Eye (tissue), 1 donor: ENCODE data around the gene FRYL.
A peak's percentile ranks its signal among the peaks of the same experiment; 100 is the strongest.
"Not testable (repeated sequence)": the region's sequence is repeated elsewhere in the genome, so short reads cannot be mapped to it uniquely, and the experiment has no call there.

Experiments
- DNase-seq: peaks from one replicate; pipeline ENCODE4 v3.0.0-alpha.2; 2015

The FRYL gene

GRCh38 chr4:48779998-48780864, at the start of gene FRYL:
Gene FRYL (minus strand): TSS chr4:48780279. CDS start chr4:48634410, 145,869 bp downstream.
- DNase-seq, result peak; percentile 100

- DNase-seq, result no peak
Observed at GRCh38 chr4:48827622-48828021, 47.5 kb upstream of the FRYL start.

DNA sequence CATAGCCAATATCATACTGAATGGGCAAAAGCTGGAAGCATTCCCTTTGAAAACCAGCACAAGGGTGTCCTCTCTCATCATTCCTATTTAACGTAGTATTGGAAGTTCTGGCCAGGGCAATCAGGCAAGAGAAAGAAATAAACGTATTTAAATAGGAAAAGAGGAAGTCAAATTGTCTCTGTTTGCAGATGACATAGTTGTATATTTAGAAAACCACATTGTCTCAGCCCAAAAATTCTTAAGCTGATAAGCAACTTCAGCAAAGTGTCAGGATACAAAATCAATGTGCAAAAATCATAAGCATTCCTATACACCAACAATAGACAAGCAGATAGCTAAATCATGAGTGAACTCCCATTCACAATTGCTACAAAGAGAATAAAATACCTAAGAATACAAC, 41.4 kb upstream of the FRYL start:
- DNase-seq, result not testable (repeated sequence)

GRCh38 chr4:48816971-48817370, 36.9 kb upstream of the FRYL start:
- no peak for DNase-seq

DNA sequence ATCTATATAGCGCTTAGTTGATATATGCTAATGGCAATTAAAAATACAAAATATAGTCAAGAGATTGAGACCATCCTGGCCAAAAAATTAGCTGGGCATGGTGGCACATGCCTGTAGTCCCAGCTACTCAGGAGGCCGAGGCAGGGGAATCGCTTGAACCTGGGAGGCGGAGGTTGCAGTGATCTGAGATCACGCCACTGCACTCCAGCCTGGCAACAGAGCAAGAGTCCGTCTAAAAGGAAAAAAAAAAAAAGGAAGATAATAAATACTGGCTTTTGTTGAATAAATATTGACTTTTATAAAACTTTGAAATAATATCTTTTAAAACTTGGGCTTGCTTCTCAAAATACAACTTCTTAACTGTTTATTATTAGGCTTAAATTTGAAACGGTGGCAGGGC, 36.2 kb upstream of the FRYL start:
- not testable (repeated sequence) for DNase-seq

DNA sequence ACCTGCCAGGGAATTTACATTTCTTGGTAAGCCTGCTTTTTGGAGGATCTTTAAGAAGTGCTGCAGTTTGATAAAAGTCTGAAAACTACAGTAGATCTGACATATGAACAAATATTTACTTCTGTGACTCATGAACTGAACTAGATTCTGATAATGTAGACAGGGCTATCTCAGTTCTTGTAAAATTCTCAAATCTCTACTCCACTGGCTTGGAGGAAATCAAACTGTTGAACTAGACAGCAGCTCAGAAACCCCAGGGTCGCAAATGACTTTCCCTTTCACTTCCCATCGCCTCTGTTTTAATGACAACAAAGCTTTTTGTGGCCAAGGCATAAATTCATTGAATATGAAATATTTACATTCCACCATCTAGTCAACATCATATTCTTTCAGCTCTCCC, 35.4 kb upstream of the FRYL start:
- no peak for DNase-seq

GRCh38 chr4:48813964-48814363, 33.9 kb upstream of the FRYL start:
- peak; percentile 81 for DNase-seq

DNA sequence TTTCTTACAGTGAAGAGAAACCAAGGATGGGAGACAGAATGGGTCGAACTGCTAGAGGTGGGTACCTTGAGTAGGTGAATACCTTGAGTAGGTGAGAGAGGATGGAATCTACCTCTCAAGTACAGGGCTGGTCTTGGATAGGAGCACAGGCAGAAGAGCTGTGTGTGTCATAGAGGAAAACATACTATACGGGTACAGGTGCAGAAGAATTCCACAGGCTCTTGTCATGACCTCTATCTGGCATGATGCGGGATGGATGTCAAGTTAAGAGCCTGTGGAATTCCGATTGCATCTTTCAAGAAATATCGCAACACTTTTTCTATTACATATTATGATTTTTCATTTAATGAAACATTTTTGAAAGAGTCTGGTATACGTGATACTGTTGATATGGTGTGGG, 32.8 kb upstream of the FRYL start:
- no peak for DNase-seq

DNA sequence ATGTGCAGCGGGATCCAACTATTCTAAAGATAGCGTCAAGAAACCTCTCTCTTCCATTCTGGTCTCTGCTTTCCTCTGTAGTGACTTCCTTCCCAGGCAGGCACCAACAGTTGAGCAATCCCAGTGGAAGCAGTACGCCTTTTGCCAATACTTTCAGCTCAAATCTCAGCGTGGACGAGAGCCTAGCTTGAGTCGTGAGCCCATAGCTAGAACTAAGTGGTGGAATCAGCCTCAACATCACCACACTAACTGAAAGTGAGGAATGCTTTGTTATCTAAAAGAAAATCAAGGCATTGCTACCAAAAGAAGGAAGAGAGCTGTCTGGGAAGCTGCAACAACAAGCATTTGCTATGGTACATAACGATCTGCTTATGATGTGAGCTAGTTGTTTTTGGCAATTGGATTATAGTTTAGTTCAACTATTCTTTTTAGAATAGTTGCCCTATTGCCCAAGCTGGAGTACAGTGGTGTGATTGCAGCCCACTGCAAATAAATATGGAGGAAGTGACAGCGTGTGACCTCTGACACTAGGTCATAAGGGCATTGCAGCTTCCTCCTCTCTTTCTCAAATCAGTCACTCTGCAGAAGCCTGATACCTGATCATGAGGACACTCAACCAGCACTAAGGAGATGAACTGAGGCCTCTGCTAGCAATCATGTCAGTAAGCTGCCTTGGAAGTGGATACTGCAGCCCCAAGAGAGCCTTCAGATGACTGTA, 24.7 kb upstream of the FRYL start:
- DNase-seq, result no peak

DNA sequence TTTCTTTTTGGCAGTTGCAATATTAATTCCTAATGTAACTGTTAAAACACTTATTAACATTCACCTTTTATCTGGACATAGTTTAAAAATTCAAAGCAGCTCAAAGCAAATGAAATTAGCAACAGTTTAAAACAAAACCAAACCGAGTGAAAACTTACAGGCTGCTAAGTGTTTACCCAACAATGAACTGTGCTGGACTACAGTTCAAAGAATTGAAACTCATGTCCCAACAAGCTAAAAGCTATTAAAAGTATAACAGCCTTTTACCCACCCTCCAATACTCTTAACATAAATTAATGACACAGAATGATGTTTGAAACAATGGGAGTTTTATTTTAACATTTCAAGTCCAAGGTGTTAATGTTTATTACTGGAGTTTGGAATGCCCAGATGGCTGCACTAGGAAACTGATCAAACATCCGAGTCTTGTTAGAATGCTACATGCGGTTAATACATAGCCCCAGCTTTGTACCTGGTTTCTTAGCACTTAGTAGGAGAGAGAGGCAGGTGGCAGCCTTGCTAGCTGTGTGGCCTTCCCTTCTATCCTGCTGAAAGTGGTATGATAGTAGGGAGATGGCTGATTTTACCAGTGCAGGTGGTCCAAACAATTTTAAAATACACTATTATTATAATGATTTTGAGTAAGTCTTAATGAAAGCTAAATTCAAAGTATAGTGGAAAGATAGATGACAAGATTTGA, 21.1 kb upstream of the FRYL start:
- DNase-seq, result no peak

DNA sequence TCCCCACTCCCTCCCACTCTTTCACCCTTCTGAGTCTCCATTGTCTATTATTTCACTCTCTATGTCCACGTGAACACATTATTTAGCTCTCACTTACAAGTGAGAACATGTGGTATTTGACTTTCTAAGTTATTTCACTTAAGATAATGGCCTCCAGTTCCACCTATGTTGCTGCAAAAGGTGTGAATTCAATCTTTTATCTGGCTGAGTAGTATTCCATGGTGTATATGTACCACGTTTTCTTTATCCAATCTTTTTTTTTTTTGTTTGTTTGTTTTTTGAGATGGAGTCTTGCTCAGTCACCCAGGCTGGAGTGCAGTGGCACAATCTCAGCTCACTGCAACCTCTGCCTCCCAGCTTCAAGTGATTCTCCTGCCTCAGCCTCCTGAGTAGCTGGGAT, 20.1 kb upstream of the FRYL start:
- DNase-seq, result not testable (repeated sequence)

GRCh38 chr4:48799157-48799556, 19.1 kb upstream of the FRYL start:
- no peak for DNase-seq

DNA sequence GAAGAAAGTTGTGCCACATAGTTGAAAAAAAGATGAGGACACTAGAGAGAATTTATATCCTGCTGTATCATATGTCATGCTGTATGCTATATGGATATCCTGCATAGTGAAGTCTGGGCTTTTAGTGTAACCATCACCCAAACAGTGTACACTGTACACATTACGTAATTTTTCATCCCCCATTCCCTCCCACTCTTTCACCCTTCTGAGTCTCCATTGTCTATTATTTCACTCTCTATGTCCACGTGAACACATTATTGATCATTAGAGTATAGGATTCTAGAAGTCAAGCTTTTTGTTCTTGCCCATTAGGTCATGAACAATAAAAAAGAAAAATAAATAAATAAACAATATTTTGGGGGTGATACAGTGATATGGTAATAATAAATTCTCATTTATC, 18.0 kb upstream of the FRYL start:
- DNase-seq, result no peak

DNA sequence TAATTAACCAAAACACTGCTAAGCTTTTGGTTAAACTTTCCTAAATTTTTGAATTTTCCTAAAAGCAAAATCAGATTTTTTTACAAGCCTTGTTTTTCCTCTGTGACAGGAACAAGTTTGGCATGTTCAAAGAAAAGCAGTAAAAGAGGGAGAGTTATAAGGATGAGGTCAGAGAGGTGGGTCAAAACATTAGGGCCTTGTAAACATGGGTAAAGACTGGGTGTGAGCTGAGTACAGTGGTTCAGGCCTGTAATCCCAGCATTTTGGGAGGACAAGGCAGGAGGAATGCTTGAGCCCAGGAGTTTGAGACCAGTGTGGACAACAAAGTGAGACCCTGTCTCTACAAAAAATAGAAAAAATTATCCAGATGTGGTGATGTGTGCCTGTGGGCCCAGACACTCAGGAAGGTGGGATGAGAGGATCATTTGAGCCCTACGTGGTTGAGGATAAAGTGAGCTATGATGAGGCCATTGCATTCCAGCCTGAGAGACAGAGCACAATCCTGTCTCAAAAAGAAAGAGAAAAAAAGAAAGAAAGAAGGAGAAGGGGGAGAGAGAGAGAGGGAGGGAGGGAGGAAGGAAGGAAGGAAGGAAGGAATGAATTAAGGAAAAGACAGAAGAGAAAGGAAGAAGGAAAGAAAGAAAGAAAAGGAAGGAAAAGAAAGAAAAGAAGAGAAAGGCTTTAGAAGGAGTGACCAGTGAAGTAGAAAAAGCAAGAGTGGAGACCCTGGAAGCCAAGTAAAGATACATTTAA, 17.0 kb upstream of the FRYL start:
- DNase-seq, result no peak

DNA sequence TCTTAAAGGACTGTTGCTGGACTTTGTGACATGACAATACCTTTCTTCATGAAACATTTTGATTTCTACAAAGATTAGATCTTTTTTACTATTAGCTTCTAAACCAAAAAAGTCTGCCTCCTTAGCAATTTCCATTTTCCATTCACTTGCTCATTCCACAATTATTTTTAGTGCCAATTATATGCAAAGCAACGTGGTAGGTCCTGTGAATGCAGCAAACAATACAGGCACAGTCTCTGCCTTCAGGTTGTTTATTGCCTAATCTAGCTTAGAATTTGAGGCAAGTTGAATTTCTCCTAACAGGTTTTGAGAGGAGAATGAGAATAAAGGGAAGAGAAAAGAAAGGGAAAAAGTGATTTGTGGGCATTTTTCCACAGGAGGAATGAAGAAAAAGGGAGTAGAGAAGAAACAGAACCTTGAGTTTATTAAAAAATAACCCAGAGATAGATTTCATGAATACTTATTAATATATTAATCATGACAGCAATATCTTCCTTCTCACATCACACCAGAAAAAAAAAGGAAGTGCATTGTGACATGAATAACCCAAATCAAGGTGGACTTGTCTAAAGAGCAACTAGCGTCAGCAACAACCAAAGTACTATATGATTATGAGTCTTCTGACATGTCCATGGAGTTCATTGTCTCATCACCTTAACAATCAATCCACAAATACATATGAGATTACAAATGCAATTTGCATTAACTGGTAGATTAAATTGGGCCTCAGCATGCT, 16.3 kb upstream of the FRYL start:
- DNase-seq, result no peak

- DNase-seq, result no peak
Observed at GRCh38 chr4:48795108-48795507, 15.0 kb upstream of the FRYL start.

DNA sequence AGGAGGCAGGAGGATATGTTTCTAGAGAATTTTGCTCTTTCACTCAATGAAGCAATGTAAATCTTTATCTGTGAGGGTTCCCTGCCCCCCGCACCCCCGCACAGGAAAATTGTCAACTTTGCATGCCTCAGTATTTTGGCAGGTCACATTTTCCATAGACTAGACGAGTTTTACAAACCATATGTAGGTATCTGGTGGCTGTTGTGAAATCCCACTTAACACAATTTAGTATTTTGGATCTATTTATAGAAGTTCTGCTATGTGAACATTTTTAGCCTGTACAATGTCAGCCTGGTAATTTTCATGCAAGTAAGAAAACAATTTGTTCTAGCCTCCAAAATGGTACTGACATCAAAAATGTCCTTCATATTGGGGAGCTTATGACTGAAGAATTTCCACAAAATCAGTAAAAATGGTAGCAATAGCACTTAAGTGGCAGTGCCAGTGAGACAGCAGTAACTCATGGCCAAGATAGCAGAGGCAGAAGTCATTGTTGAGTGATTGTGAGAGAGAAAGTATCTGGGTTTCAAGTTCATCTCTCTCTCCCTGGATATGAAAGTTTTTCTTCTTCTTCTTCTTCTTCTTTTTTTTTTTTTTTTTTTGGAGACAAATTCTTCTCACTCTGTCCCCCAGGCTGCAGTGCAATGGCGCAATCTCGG, 12.4 kb upstream of the FRYL start:
- no peak for DNase-seq

DNA sequence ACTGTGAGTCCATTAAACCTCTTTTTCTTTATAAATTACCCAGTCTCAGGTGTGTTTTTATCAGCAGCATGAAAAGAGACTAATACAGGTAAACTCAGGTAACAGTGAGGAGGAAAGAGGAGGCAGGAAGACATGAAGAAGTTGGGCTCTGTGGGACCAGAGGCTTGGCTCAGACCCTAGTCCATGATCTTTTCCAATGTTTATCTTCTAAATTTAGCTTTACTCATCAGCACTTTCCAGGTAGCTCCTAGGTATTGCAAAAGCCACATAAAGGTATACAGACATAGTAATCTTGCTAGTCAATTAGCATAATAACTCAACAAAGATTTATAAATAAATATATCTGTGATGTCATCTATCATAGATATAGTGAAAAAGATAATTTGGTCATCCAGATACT, 11.2 kb upstream of the FRYL start:
- DNase-seq, result no peak

- no peak for DNase-seq
Observed at GRCh38 chr4:48790561-48790960, 10.5 kb upstream of the FRYL start.

DNA sequence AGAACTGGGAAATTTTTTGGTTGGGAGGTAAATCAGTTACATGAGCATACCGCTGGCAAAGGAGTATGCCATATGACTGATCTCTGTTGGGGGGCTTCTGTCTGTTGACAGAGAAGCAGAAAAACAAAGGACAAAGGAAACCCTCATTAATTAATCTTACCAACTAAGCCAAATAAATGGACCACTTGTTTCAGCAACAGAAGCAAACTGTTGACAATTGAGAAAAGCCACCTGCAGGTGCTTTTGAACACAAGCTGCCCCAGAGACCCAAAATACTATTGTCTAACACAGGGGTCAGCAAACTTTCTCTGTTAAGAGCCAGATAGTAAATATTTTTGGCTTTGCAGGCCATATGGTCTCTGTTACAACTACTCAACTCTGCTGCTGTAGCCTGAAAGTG, 7.0 kb upstream of the FRYL start:
- no peak for DNase-seq

DNA sequence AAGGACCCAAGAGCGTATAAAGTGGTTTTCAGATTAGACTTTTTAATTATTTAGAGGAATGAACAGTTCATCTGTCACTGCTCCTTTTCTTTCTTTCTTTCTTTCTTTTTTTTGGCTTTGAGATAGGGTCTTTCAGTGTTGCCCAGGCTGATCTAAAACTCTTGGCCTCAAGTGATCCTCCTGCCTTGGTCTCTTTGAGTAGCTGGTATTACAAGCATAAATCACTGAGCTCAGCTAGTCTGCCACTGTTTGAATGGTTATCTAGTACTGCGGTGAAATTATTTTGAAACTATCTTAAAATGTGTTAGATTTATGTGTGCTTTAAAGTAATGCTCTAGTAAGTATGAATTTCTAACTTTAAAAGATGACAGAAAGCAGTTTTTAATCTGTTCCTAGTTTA, 6.5 kb upstream of the FRYL start:
- no peak for DNase-seq

DNA sequence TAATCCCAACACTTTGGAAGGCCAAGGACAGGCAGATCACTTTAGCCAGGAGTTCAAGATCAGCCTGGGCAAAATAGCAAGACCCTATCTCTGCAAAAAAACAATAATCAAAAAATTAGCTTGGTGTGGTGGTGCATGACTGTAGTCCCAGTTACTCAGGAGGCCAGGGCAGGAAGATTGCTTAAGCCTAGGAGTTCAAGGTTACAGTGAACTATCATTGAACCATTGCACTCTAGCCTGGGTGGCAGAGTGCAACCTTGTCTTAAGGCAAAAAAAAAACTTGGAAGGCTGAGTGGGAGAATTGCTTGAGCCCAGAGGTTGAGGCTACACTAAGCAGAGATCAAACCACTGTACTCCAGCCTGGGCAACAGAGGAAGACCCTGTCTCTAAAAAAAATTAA, 5.2 kb upstream of the FRYL start:
- no peak for DNase-seq
